HG02623 (cell line): Measurements from ENCODE around the gene CPEB3.
"Not testable (repeated sequence)": the region's sequence is repeated elsewhere in the genome, so short reads cannot be mapped to it uniquely, and the experiment has no call there.

Source experiments
- ATAC-seq: cut with Tn5 transposase; IDR thresholded peaks from one replicate; pipeline ENCODE4 v1.9.1; 2021; ENCODE audit warnings: moderate library complexity; ENCODE audit not compliant: unreplicated experiment

CPEB3 gene

DNA sequence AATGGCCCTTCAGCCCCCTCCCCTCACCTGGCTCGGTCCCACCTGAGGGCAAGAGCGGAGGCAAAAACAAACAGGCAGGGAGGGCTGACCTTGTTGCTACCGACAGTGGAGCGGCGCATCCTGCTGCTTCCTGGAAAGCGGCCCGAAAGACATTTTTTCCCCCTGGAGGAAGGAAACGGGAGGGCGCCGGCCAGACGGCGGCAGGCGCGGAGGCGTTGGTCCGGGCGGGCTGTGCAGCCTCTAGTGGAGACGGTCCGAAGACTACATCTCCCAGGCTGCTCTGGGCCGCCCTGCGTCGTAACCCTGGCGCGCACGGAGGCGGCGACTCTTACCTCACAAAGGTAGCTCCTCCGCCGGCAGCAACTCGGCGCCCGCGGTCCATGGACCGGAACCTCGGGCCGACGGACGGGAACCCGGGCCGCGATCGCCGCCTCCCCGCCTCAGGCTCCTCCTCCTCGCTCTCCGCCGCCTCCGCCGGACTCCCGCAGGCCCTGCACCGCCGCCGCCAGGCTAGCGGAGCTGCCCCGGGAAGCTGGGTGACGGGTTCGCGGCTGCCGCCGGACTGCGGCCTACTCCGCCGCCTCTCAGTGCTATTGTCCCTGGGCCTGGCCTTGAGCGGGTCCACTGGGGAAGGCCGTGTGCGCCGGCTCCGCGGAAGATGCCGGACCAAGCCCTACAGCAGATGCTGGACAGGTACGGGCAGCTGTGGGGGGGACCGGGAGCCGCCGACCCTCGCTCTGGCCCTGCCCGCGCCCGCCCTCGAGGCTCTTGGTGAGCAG is at the start of gene CPEB3, which contains the start of gene MARCHF5:
Gene CPEB3 (minus strand): TSS at position 242 of the 779 bp plus-strand sequence. CDS start 50,728 bp downstream, outside the sequence.
Gene MARCHF5 (plus strand): TSS at position 331 of the 779 bp plus-strand sequence. CDS start 328 bp downstream, at position 659.
- ATAC-seq: peak; percentile 99

DNA sequence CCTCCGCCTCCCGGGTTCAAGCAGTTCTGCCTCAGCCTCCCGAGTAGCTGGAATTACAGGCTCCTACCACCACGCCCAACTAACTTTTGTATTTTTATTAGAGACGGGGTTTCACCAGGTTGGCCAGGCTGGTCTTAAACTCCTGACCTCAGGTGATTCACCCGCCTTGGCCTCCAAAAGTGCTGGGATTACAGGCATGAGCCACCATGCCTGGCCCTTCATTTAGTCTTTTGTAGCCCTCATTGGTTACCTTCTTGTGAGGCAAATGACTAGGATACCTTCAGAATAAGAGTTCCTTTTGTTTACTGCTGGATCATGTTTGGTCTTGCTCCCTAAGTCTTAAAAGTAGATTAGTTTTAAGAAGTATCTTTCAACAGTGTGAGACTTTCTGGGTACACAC is 39.0 kb upstream of the CPEB3 start:
- ATAC-seq: not testable (repeated sequence)

- ATAC-seq: no peak
Measured at GRCh38 chr10:92328993-92329392, 38.1 kb upstream of the CPEB3 start.

DNA sequence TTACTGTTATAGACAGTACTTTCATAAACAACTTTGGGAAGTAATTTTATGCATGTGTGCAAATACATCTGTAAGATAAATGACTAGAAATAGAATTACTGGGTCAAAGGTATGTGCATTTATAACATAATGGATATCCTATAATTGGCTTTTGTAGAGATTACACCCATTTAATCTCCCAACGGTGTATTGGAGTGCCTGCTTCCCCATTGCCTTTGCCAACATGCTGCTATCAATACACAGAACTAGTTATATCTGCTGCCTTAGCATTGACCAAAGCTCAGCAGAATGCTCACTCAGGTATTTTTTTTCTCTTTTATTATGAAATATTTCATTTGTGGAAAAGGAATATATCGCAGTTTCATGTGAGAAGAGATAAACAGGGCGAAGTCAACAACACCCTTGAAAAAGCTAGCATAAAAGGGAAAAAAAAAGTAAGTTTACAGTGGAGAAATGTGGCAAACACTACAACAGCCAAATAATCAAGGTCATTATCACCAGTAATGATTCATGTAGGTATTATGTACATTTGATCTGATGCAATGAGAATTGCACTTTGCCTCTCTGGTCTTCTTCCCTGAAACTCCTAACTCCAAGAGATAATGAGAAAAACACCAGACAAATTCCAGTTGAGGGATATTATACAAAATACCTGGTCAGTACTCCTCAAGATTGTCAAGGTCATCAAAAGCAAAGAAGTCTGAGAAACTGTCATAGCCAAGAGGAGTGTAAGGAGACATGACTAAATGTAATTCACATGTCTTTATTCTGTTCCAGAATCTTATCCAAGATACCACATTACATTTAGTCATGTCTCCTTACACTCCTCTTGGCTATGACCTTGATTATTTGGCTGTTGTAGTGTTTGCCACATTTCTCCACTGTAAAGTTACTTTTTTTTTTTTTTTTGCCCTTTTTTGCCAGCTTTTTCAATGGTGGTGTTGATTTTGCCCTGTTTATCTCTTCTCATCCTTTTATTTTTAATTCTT is 36.9 kb upstream of the CPEB3 start:
- ATAC-seq: no peak

- no peak for ATAC-seq
Measured at GRCh38 chr10:92323079-92323478, 32.2 kb upstream of the CPEB3 start.

GRCh38 chr10:92316610-92317009 is 25.7 kb upstream of the CPEB3 start:
- no peak for ATAC-seq

DNA sequence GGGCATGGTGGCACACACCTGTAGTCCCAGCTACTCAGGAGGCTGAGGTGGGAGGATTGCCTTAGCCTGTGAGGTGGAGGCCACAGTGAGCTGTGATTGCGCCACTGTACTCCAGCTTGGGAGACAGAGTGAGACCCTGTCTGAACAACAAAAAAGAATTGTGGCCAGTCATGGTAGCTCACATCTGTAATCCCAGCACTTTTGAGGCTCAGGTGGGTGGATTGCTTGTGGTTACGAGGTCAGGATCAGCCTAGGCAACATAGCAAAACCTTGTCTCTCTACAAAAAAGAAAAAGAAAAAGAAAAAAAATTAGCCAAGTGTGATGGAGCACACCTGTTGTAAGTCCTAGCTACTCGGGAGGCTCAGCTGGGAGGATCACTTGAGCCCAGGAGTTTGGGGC is 22.9 kb upstream of the CPEB3 start:
- no peak for ATAC-seq

DNA sequence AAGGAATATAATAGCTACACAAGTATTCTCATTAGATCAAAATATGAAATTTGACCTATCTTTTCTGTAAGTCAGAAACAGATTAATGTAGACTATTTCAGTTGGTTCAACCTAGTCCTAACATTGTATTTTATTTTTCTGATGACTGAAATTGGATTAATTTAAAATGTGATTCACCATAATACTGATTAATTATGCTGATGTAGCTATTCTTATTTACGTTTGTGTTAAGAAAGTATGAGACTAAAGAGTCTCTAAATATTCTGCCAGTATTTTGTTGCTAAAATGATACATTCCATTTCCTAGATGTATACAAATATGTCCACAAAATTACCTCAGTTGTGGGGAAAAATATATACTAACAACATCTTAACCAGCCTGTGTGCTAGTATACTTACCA is 18.4 kb upstream of the CPEB3 start:
- ATAC-seq: no peak

- ATAC-seq: no peak
Measured at GRCh38 chr10:92305133-92306072, 14.5 kb upstream of the CPEB3 start.

DNA sequence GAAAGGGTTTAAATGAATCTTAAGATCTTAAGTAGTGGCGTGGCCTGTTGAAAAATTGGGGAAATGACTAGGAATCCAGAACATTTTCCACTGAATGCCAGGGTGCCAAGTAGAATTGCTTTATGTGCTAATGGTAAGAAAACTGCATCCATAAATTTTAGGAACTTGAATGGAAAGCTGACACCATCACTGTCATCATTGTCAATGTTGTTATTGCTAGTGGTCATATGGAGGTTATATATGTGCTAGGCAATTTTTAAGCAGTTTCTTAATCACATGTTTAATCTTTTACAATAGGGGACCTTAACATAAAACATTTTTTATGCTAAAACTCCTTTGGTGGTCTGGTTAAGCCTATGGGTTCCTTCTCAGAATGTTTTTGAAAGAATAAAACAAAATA is 13.2 kb upstream of the CPEB3 start:
- ATAC-seq: no peak

DNA sequence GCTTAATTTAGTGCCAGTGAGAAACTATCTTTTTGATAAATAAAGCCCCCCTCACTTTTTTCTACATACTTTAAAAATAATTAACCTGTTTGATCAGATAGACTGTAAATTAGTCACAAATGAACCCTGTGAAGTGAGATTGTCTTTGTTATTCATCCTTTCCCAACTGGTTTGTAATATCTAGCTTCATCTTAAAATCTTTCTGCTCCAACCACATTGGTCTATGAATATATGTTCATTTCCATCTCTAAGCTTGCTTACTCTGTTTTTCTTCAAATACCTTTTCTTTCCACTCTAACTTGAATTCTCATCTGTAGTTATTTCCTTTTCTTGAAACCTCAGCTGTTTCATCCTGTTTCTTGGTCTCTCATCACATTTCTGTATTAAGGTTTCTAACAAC is 12.2 kb upstream of the CPEB3 start:
- no peak for ATAC-seq

DNA sequence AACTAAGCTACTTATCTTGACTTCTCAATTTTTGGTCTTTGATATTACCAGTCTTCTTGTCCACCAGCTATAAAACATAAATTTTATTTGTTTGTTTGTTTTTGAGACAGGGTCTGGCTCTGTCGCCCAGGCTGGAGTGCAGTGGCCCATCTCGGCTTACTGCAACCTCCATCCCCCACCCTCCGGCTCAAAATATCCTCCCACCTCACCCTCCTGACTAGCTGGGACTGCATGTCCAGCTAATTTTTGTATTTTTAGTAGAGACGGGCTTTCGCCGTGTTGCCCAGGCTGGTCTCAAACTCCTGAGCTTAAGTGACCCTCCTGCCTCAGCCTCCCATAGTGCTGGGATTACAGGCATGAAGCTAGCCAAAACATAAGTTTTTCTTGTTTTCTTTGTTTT is 7.6 kb upstream of the CPEB3 start:
- ATAC-seq: no peak

DNA sequence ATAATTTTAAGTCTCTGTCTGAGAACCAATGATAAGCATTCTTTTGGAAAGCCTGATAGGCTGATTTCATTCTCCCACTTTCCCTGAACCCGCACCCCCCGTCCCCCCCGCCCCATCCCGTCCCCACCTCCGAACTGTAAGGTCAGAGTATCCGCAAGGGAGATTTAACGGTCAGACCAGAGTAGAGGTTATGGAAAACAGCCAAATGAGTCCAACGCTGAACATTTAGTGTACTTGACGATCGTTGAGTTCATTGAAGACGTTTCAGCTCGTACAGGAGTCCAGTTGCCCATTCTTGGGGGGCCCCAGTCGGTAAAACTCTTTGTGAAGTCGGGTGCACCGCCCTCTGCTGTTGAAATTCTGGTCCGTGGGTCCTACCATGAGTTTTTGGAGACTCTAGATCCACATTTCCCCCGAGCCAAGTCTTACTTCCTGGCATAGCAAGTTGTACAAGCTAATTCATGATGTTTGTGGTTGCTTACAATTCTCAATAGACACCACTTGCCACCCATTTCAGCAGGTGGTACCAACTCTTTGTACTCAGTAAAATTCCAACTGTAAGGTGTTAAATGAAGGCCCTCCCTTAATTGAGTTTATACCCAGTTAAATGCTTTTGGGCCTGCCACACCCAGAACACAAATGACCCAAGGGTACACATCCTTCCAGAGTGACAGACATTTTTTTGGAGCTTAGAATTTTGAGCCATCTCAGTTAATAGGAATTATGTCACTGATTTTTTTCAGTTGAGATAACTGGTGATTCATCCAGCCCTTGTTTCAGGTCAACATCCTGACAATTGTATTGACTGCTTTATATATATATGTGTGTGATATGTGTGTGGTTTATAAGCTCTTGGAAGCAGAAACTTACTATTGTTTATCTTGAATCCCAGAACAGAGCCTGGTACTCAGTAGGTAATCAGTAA is 1.3 kb upstream of the CPEB3 start:
- no peak for ATAC-seq

GRCh38 chr10:92291616-92291865 is 663 bp upstream of the CPEB3 start:
- peak; percentile 6 for ATAC-seq

- ATAC-seq: peak; percentile 15
Measured at GRCh38 chr10:92290076-92290836, 622 bp downstream of the CPEB3 start.

DNA sequence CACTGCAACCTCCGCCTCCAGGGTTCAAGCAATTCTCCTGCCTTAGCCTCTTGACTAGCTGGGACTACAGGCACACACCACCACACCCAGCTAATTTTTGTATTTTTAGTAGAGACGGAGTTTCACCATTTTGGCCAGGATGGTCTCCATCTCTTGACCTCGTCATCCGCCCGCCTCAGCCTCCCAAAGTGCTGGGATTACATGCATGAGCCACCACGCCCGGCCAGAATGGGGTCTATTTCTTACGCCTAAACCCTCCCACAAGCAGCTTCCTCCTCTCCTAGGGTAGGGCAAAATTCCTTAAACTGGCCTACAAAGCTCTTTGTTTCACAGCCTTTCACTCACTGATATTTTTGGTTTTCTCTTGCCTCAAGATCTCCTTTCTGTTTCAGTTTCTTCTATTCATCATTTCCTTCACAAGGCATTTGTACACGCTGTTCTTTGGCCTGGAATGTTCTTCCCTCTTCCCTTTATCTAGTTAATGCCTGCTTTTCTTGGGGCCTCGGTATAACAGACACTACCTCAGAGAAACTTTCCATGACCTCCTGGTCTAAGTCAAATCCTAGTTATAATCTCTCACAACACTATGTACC is 6.7 kb downstream of the CPEB3 start:
- no peak for ATAC-seq

DNA sequence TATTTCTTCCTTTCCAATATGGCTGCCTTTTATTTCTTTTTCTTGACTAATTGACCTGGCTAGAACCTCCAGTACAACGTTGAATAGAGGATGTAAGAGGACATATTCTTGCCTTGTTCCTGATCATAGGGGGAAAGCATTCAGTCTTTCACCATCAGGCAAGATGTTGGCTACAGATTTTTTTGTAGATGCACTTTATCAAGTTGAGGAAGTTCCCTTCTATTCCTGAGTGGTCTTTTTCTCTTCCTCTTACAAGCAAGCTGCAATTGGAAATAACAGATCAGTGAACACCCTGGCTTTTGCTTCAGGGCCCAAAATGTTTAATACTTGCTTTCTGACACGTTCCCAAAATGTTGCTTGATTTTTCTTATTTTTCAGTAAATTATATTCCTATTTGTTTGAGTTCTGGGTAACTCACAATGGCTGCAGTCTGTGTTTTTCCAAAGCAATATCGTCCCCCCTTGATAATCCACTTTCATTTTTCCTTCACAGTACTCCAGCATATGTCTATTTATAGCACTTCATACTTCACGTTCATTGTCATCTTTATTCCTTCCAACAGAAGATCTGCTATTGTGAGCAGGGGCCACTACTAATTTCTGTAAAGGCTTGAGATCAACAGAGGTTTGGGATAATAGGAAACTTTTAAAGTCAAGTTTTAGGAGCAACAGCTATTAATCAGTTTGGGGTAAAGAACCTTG is 11.7 kb downstream of the CPEB3 start:
- no peak for ATAC-seq

DNA sequence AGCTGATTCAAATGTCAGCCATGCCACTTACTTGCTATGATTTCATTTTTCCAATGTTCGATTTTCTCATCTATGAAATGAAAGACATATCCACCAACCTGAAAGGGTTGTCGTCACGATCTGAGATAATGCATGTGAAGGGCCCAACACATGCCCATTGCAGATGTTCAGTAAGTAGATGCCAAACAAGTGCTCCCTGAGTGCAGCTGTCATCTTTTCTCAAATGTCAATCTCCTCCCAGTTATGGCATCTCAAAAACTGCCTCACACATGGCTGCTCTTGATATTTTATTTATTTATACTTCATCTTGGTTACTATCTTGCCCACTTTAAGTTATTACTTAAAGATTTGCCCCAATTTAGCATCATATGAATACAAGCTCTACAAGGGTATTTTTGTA is 16.8 kb downstream of the CPEB3 start:
- no peak for ATAC-seq
